DMS114 treated with DMSO at 0.1 percent for 48 hours (cell line): ENCODE results near the gene NAV2.

Experiments used
- DNase-seq: peaks from one replicate; lab custom pipeline; 2025; ENCODE audit not compliant: unreplicated experiment; lab: John Stamatoyannopoulos, UW

NAV2 gene

DNA sequence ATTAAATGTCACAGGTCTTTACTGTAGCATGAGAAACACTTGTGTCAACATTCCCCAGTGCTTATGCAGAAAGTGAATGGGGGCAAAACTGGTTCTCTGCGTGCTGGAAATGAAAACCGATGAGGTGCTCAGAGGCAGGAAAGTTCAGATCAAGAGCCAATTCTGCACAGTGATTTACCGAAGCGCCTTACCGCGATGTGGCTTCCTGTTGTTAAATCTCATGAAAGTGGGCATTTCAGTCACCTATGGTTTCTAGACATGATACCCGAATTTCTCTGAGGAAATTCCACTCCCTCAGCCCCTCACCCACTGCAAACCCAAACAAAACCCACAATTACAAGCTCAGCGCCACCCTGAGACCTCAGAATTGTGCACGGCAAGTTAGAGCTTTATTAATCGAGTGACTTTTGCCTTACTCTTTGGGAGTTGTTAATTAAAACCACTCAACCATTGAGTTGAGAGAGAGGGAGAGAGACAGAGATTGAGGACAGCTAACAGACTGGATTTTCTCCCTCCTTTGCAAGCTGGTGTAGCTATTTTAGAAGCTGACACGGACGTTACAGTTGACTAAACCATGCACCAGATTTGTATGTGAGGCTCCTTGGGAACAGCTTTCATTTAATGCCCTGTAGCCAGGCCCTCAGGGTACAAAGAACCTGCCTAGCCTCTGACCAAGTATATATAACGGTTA lies 251.2 kb downstream of the NAV2 start:
- DNase-seq: no peak

GRCh38 chr11:19966441-19966840 lies 253.8 kb downstream of the NAV2 start:
- no peak for DNase-seq

DNA sequence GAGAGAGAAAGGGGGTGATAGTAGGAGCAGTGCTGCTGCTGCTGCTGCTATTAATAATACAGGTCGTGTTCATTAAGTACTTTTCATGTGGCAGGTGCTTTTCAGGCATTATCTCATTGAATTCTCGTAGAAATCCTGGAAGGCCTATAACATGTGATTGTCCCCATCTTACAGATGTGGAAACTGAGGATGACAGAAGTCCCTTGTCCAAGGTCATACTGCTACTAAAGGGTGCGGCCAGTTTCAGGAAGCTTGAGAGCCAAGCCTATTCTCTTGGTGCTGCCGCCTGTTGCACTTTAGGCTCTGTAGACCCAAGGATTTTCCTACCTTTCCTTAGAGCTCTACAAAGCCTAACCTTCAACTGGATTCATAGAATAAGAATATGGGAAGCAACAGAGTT lies 254.3 kb downstream of the NAV2 start:
- DNase-seq: no peak

DNA sequence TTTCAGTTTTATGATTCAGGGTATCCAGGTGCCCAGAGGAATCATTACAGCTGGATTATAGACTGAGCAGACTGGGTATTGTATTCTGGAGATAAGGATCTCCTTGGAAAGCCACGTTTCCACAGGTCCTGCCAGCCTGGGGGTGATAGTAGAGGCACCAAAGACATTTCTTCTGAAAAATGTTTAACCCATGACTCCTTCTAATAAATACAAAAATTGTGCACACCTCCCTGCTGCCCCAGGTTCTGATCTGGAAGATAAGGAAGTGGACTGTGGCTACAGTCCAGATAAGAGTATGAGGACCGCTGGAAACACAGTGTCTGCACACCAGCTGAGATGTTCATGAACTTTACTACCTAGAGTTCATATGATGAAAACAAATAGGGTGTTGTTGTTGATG lies 255.2 kb downstream of the NAV2 start:
- DNase-seq: no peak

- DNase-seq: no peak
Observed at GRCh38 chr11:19968860-19969259, 256.2 kb downstream of the NAV2 start.

GRCh38 chr11:19970944-19971343 lies 258.3 kb downstream of the NAV2 start:
- DNase-seq: no peak

DNA sequence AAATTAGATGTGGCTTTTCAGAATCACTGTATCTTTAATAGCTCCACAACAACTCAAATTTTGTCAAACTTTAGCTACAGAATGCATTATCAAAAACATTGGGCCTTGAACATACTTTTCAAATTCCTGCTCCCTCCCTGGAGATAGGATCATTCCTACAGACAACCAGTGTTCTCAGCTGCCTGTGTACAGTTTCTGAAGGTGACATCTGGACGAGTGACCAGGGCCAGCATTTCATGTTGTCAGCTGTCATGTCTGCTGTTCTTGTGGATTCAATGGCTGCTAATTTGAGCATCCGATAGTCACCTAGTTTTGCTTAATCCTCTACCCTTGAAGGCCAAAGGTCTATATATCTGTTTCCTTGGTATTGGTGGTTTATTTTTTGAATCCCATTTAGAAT lies 259.5 kb downstream of the NAV2 start:
- DNase-seq: no peak

DNA sequence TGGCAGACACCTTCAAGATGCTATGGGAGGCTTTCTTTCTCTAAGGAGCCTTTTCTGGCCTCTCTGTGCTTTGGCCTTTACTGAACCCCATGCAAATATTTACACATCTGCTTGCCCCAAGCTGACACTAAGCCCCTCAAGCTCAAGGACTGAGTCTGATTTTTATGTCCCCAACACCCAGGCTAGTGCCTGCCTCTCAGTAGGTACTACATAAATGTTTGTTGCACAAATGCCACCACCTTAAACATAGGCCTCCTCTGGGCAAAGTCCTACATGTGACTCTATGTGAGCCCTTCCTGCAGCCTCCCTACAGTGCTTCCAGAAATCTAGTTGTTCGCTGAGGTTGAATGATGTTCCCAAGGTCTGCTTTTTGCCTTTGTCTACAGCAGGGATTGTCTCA lies 260.0 kb downstream of the NAV2 start:
- DNase-seq: no peak

- DNase-seq: no peak
Observed at GRCh38 chr11:19973136-19973635, 260.5 kb downstream of the NAV2 start.

DNA sequence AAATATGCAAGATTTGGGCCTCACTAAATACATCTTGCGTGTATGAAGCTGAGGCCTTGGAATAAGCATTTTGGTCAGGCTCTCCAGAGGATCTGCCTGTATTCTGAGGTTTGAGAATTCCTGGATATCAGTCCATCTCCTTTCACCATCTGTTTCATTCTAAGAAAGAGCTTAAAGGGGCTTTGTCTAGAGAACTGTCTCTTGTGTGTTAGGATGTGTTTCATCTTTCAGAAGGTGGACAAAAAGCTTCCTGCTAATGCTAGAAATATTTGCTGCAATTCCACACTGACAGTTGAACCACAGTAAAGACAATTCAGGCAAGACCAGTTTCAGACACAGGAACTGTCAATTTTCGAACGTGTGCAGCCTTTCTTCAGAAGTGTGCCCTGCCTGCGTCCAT lies 262.2 kb downstream of the NAV2 start:
- no peak for DNase-seq

GRCh38 chr11:19975414-19975990 lies 262.9 kb downstream of the NAV2 start:
- DNase-seq: no peak

- DNase-seq: no peak
Observed at GRCh38 chr11:19976281-19976941, 263.8 kb downstream of the NAV2 start.

- no peak for DNase-seq
Observed at GRCh38 chr11:19977941-19978340, 265.3 kb downstream of the NAV2 start.

DNA sequence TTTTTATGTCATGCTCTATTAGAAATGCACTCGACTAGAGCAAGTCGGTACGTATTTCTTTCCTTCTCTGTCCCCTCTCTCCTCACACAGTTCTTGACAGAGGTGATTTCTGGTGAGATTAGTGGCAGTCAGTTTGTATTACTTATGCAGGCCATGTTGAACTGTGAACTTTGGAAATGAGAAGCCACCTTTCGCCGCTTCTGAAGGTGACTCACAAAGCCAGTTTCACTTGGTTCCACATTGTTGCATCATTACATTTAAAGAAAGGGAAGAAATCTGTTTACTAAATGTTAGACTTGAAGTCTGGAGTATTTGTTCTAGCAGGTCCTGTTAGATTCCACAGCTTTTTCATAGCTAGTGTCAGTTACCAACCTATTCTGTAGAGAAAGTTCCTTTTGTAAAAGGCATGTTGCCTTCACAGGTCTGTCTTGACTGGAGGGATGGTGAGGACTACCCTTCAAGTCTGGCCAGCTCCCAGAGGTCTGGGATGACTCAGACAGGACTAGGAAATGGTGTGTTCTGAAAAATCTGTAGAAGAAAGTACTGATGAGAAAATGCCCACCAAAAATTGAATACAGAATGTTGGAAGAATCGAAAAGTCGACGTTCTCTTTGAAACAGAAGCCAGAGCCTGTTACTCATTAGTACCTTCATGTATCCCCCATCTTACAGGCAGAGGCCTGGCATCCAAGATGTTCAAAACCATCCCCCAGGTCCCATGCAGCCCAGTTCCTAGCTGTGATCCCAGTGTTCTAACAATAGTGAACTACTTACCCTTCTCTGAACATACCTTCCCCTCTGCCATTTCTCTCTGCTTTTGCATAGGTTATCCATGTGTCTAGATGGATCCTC lies 266.3 kb downstream of the NAV2 start:
- DNase-seq: no peak

- DNase-seq: no peak
Observed at GRCh38 chr11:19979519-19979845, 266.8 kb downstream of the NAV2 start.

GRCh38 chr11:19980388-19980787 lies 267.8 kb downstream of the NAV2 start:
- DNase-seq: no peak

- DNase-seq: no peak
Observed at GRCh38 chr11:19980957-19981669, 268.5 kb downstream of the NAV2 start.

DNA sequence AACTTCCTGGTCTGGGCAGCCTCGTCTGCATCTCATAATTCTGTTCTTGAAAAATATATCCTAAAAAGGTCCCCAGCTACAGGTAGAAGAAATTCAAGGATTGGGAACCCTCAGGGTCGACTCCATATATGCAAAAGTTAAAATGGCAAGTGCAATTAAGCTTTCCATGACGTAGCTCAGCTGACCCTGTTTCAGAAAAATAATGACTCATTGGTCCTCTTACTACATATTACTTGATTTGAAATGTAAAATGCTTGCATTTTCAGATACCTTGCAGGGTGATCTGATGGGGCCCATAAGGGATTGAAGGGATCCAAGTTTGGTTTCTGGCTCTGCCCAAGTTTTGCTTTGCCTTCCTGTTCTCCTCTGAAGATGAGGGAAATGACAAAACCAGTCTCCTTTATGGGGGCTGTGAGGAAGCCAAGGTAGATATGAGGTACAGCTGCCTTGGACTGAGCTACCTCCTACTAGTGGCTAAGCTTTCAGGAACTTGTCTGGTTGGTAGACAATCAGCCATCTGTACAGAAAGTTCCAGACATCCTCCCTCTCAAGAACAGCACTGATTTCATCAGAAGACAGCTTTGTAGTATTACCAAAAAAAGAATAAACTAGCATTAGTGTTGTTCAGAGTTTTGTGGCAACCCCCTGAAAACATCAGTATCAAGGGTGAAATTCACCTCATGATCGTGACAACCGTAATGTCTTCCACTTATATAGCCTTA lies 270.3 kb downstream of the NAV2 start:
- no peak for DNase-seq

GRCh38 chr11:19984048-19984742 lies 271.6 kb downstream of the NAV2 start:
- no peak for DNase-seq

DNA sequence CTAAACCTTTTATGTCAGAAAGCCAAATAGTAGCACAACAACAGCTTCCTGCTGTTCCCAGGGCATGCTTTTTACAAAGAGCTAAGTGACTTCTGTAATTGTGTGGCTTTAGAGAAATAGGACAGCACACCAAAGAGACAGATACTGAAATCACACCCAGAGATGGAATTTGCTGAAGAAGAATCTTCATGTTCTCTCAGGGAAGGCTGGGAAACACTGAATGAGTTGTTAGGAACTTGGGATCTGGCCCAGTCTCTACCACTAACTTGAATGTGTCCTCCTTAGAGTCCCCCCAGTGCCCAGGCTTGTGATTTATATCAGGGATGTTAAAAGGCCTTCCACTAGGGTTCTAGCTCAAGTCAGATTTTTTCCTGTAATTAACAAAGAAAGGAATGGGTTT lies 272.5 kb downstream of the NAV2 start:
- DNase-seq: no peak
